T-helper 2 cell treated with Interferon-gamma antibody and Interleukin-4, amounts not matched to agents 5 μg/mL and 100 μg/mL, for 36 hours (primary cell): ENCODE results near the gene CEP170B.

Experiments used
- DNase-seq: peaks from one replicate; pipeline ENCODE4 v3.0.0; 2021; ENCODE audit warnings: low spot score
- H3K27ac Mint-ChIP-seq: one replicate; pipeline ENCODE4 v1.8.0; 2021; ENCODE audit warnings: mild to moderate bottlenecking, mixed read lengths
- H3K27me3 Mint-ChIP-seq: one replicate; pipeline ENCODE4 v1.8.0; 2021; ENCODE audit warnings: low read depth, mixed read lengths
- H3K36me3 Mint-ChIP-seq: one replicate; pipeline ENCODE4 v1.8.0; 2021; ENCODE audit warnings: low read depth, mixed read lengths
- H3K4me1 Mint-ChIP-seq: one replicate; pipeline ENCODE4 v1.8.0; 2021; ENCODE audit warnings: low read depth, mixed read lengths
- H3K4me3 Mint-ChIP-seq: one replicate; pipeline ENCODE4 v1.8.0; 2022; ENCODE audit warnings: mild to moderate bottlenecking, moderate library complexity, mixed read lengths
- H3K9me3 Mint-ChIP-seq: one replicate; pipeline ENCODE4 v1.8.0; 2021; ENCODE audit warnings: mixed read lengths

Gene CEP170B

GRCh38 chr14:104926619-104927431 is 61.8 kb downstream of the CEP170B start:
- no peaks in the 10 kb centered on the region for H3K27me3 Mint-ChIP-seq
- H3K36me3 Mint-ChIP-seq = no peaks in the 10 kb centered on the region
- H3K4me1 Mint-ChIP-seq = peaks cover 2% of the 10 kb centered on the region

GRCh38 chr14:104927432-104927816 is 62.4 kb downstream of the CEP170B start:
- no peak for DNase-seq
- Mint-ChIP-seq H3K4me3 (no peak overlapping the region), H3K9me3 (peaks cover 3% of the 10 kb centered on the region), H3K27ac (no peak overlapping the region), H3K27me3 (no peaks in the 10 kb centered on the region), H3K4me1 (peaks cover 2% of the 10 kb centered on the region), H3K36me3 (no peaks in the 10 kb centered on the region)

More at GRCh38 chr14:104926619-104927431, 61.8 kb downstream of the CEP170B start:
- H3K4me3 Mint-ChIP-seq = no peak overlapping the region
- H3K27ac Mint-ChIP-seq = no peak overlapping the region
- peaks cover 3% of the 10 kb centered on the region for H3K9me3 Mint-ChIP-seq
- DNase-seq = peak; percentile 16

GRCh38 chr14:104927901-104928300 is 62.8 kb downstream of the CEP170B start:
- peaks cover 2% of the 10 kb centered on the region for H3K4me1 Mint-ChIP-seq
- H3K27me3 Mint-ChIP-seq = no peaks in the 10 kb centered on the region
- no peaks in the 10 kb centered on the region for H3K36me3 Mint-ChIP-seq
- H3K9me3 Mint-ChIP-seq = peaks cover 3% of the 10 kb centered on the region
- no peak overlapping the region for H3K27ac Mint-ChIP-seq
- no peak overlapping the region for H3K4me3 Mint-ChIP-seq
- DNase-seq = no peak

- H3K36me3 Mint-ChIP-seq = no peaks in the 10 kb centered on the region
- DNase-seq = no peak
- H3K27ac Mint-ChIP-seq = no peak overlapping the region
- H3K4me3 Mint-ChIP-seq = no peak overlapping the region
- H3K27me3 Mint-ChIP-seq = no peaks in the 10 kb centered on the region
- peaks cover 2% of the 10 kb centered on the region for H3K4me1 Mint-ChIP-seq
- H3K9me3 Mint-ChIP-seq = peaks cover 3% of the 10 kb centered on the region
Observed at GRCh38 chr14:104928391-104929133, 63.5 kb downstream of the CEP170B start.

- H3K9me3 Mint-ChIP-seq = no peaks in the 10 kb centered on the region
- no peak for DNase-seq
- peaks cover 3% of the 10 kb centered on the region for H3K27me3 Mint-ChIP-seq
- H3K4me1 Mint-ChIP-seq = peaks cover 3% of the 10 kb centered on the region
- no peak overlapping the region for H3K4me3 Mint-ChIP-seq
- H3K27ac Mint-ChIP-seq = no peak overlapping the region
- H3K36me3 Mint-ChIP-seq = no peaks in the 10 kb centered on the region
Observed at GRCh38 chr14:104929268-104930230, 64.5 kb downstream of the CEP170B start.

- no peak overlapping the region for H3K4me3 Mint-ChIP-seq
- H3K27me3 Mint-ChIP-seq = peaks cover 12% of the 10 kb centered on the region
- H3K4me1 Mint-ChIP-seq = peaks cover 4% of the 10 kb centered on the region
Observed at GRCh38 chr14:104930526-104931303, 65.6 kb downstream of the CEP170B start.

GRCh38 chr14:104931304-104931770 is 66.3 kb downstream of the CEP170B start:
- no peak for DNase-seq
- Mint-ChIP-seq H3K4me1 (peaks cover 4% of the 10 kb centered on the region), H3K27ac (no peak overlapping the region), H3K9me3 (no peaks in the 10 kb centered on the region), H3K36me3 (no peaks in the 10 kb centered on the region), H3K4me3 (no peak overlapping the region), H3K27me3 (peaks cover 14% of the 10 kb centered on the region)

More at GRCh38 chr14:104930526-104931303, 65.6 kb downstream of the CEP170B start:
- H3K9me3 Mint-ChIP-seq = no peaks in the 10 kb centered on the region
- no peak for DNase-seq
- H3K27ac Mint-ChIP-seq = no peak overlapping the region
- H3K36me3 Mint-ChIP-seq = no peaks in the 10 kb centered on the region

GRCh38 chr14:104931771-104932675 is 67.0 kb downstream of the CEP170B start:
- Mint-ChIP-seq H3K4me3 (no peak overlapping the region), H3K4me1 (peaks cover 2% of the 10 kb centered on the region), H3K27ac (no peak overlapping the region), H3K27me3 (peaks cover 16% of the 10 kb centered on the region), H3K36me3 (no peaks in the 10 kb centered on the region), H3K9me3 (no peaks in the 10 kb centered on the region)
- DNase-seq = no peak

GRCh38 chr14:104932676-104933631 is 67.9 kb downstream of the CEP170B start:
- DNase-seq = peak; percentile 86
- peak overlapping the region; percentile 51 for H3K4me3 Mint-ChIP-seq
- H3K9me3 Mint-ChIP-seq = no peaks in the 10 kb centered on the region
- no peak overlapping the region for H3K27ac Mint-ChIP-seq
- peaks cover 25% of the 10 kb centered on the region for H3K27me3 Mint-ChIP-seq
- no peaks in the 10 kb centered on the region for H3K36me3 Mint-ChIP-seq
- peaks cover 2% of the 10 kb centered on the region for H3K4me1 Mint-ChIP-seq

GRCh38 chr14:104933746-104934733 is 69.0 kb downstream of the CEP170B start:
- peak overlapping the region; percentile 72 for H3K4me3 Mint-ChIP-seq
- no peaks in the 10 kb centered on the region for H3K9me3 Mint-ChIP-seq
- peak overlapping the region; percentile 55 for H3K27ac Mint-ChIP-seq
- H3K4me1 Mint-ChIP-seq = peaks cover 2% of the 10 kb centered on the region
- no peak for DNase-seq
- H3K36me3 Mint-ChIP-seq = no peaks in the 10 kb centered on the region
- H3K27me3 Mint-ChIP-seq = peaks cover 29% of the 10 kb centered on the region
